Measurements from ENCODE around the gene PSPH. TPM values are rescaled to one million over a fixed set of nuclear protein-coding genes. Genes with fewer than 3 reads are reported as not detected.

Gene PSPH
- total and polyA plus RNA-seq, 2 donors (not counting 1 experiment from before 2014, with no cell fraction given), result 2.0 to 6.2 TPM

DNA sequence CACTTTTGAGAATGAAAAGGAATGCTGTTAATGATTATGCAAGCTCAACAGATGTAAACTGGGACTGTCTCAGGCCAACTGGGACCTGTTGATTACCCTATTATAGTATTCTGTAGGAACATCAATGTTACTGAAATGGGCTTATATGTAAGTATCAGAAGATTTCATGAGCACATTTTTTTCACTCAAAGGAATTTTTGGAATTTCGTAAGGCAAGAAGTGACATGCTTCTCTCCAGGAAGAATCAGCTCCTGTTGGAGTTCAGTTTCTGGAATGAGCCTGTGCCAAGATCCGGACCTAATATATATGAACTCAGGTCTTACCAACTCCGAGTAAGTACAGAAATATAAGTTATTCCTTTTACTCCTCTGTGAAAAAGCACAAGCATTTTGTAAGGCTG, 67.7 kb downstream of the PSPH start:
- WGBS (ENCODE audit: insufficient coverage), result no CpG with 5 or more reads among the region's 3 CpGs
- Histone ChIP-seq H3K9me3 (ENCODE audit: control extremely low read depth in 1 of 3, control insufficient read depth in 2 of 3, insufficient read depth in 1 of 3, low read length in 2 of 3) (no peaks in the 10 kb centered on the region), H3K9ac (ENCODE audit: low read length) (no peak overlapping the region), H3K4me2 (replicated peaks; ENCODE audit: low read depth, low read length, poor library complexity, severe bottlenecking) (no peak overlapping the region), H3K27me3 (replicated peaks in 1 of 4; ENCODE audit: control extremely low read depth in 1 of 4, control insufficient read depth in 3 of 4, insufficient read depth in 4 of 4, low read length in 3 of 4) (no peaks in the 10 kb centered on the region), H3K4me1 (ENCODE audit: control insufficient read depth in 2 of 2, insufficient read depth in 2 of 2, low read length in 2 of 2) (no peaks in the 10 kb centered on the region), H3K79me2 (ENCODE audit: control insufficient read depth, insufficient read depth, low read length) (no peaks in the 10 kb centered on the region), H3K36me3 (replicated peaks in 1 of 2; ENCODE audit: control extremely low read depth in 1 of 2, control insufficient read depth in 1 of 2, extremely low read depth in 1 of 2, insufficient read depth in 2 of 2, low read length in 1 of 2) (peaks cover 5 to 56% of the 10 kb centered on the region in 2 experiments), H3K27ac (ENCODE audit: low read length in 2 of 2) (no peak overlapping the region), H2AFZ (ENCODE audit: insufficient read depth, low read depth, low read length, poor library complexity, severe bottlenecking) (no peak overlapping the region), H4K20me1 (ENCODE audit: control insufficient read depth, insufficient read depth, low read length, poor library complexity, severe bottlenecking) (no peaks in the 10 kb centered on the region), H3K4me3 (ENCODE audit: control extremely low read depth in 1 of 5, extremely low read depth in 1 of 5, insufficient read depth in 1 of 5, low read depth in 2 of 5, low read length in 4 of 5) (no peak overlapping the region)
- intact Hi-C loops (cut with micrococcal nuclease), result no loop called here
- CTCF ChIA-PET, result interaction anchor here (1.4 kb wide), 1 partner anchor 90 kb away, joined by 4 read pairs; no protein-coding TSS in a partner anchor
- TF ChIP-seq, protein P1, sequence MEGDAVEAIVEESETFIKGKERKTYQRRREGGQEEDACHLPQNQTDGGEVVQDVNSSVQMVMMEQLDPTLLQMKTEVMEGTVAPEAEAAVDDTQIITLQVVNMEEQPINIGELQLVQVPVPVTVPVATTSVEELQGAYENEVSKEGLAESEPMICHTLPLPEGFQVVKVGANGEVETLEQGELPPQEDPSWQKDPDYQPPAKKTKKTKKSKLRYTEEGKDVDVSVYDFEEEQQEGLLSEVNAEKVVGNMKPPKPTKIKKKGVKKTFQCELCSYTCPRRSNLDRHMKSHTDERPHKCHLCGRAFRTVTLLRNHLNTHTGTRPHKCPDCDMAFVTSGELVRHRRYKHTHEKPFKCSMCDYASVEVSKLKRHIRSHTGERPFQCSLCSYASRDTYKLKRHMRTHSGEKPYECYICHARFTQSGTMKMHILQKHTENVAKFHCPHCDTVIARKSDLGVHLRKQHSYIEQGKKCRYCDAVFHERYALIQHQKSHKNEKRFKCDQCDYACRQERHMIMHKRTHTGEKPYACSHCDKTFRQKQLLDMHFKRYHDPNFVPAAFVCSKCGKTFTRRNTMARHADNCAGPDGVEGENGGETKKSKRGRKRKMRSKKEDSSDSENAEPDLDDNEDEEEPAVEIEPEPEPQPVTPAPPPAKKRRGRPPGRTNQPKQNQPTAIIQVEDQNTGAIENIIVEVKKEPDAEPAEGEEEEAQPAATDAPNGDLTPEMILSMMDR (IDR thresholded peaks at IDR 0.05), result no peak
- no peak for TF ChIP-seq EZH2 (IDR thresholded peaks at IDR 0.05; ENCODE audit: borderline replicate concordance, insufficient read depth, low read depth, low read length, poor library complexity, severe bottlenecking)
- DNase-seq, result no peak
- Mint-ChIP-seq H3K4me1 (no peaks in the 10 kb centered on the region), H3K9me3 (ENCODE audit: insufficient read depth) (no peaks in the 10 kb centered on the region), H3K27me3 (no peaks in the 10 kb centered on the region), H3K4me3 (no peak overlapping the region), H3K27ac (no peak overlapping the region)
- POLR2A ChIA-PET, result no interaction called here
- no peak for ATAC-seq (ENCODE audit: low read depth)

DNA sequence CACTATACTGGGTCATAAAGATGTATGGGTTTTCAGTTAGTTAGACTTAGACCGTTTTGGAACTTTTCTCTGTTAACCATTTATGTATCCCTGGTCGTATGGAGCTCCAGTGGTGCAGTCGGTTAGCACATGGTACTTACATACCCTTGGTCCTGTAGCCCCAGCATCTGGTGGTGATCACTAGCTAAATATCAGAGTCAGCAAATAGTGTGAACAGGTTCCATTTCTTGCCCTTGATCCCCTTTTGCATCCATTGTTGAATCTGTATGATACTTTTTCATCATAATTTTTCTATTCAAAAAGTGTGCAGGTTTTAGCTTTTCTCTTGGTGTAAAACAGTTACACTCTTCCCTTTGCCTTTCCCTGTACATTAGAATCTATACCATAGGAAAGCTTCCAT, 71.0 kb downstream of the PSPH start:
- Histone ChIP-seq H3K9ac (ENCODE audit: low read length) (no peak overlapping the region), H3K4me3 (ENCODE audit: control extremely low read depth in 1 of 5, extremely low read depth in 1 of 5, insufficient read depth in 1 of 5, low read depth in 2 of 5, low read length in 4 of 5) (no peak overlapping the region), H3K36me3 (replicated peaks in 1 of 2; ENCODE audit: control extremely low read depth in 1 of 2, control insufficient read depth in 1 of 2, extremely low read depth in 1 of 2, insufficient read depth in 2 of 2, low read length in 1 of 2) (peaks cover 3 to 58% of the 10 kb centered on the region in 2 experiments), H3K27ac (ENCODE audit: low read length in 2 of 2) (no peak overlapping the region), H3K4me2 (replicated peaks; ENCODE audit: low read depth, low read length, poor library complexity, severe bottlenecking) (no peak overlapping the region), H3K4me1 (ENCODE audit: control insufficient read depth in 2 of 2, insufficient read depth in 2 of 2, low read length in 2 of 2) (no peaks in the 10 kb centered on the region), H2AFZ (ENCODE audit: insufficient read depth, low read depth, low read length, poor library complexity, severe bottlenecking) (no peak overlapping the region), H3K9me3 (ENCODE audit: control extremely low read depth in 1 of 3, control insufficient read depth in 2 of 3, insufficient read depth in 1 of 3, low read length in 2 of 3) (no peaks in the 10 kb centered on the region), H3K79me2 (ENCODE audit: control insufficient read depth, insufficient read depth, low read length) (peaks cover 5% of the 10 kb centered on the region), H4K20me1 (ENCODE audit: control insufficient read depth, insufficient read depth, low read length, poor library complexity, severe bottlenecking) (peaks cover 11% of the 10 kb centered on the region), H3K27me3 (replicated peaks in 1 of 4; ENCODE audit: control extremely low read depth in 1 of 4, control insufficient read depth in 3 of 4, insufficient read depth in 4 of 4, low read length in 3 of 4) (no peaks in the 10 kb centered on the region)
- TF ChIP-seq, protein P1 (IDR thresholded peaks at IDR 0.05), result no peak
- no peak for TF ChIP-seq EZH2 (IDR thresholded peaks at IDR 0.05; ENCODE audit: borderline replicate concordance, insufficient read depth, low read depth, low read length, poor library complexity, severe bottlenecking)
- DNase-seq (no peak), ATAC-seq (ENCODE audit: low read depth) (no peak)
- WGBS (ENCODE audit: insufficient coverage), result 90% methylated on average over 3 of the region's 3 CpGs
- POLR2A ChIA-PET, result no interaction called here
- intact Hi-C loops (cut with micrococcal nuclease), result no loop called here
- Mint-ChIP-seq H3K27me3 (no peaks in the 10 kb centered on the region), H3K4me3 (no peak overlapping the region), H3K9me3 (ENCODE audit: insufficient read depth) (no peaks in the 10 kb centered on the region), H3K4me1 (peaks cover 3% of the 10 kb centered on the region), H3K27ac (no peak overlapping the region)
- CTCF ChIA-PET, result interaction anchor here (1.6 kb wide), 1 partner anchor 16 kb away, joined by 5 read pairs; no protein-coding TSS in a partner anchor
